ENCODE measurements around the gene PXDC1. TPM values are rescaled to one million over a fixed set of nuclear protein-coding genes. Genes with fewer than 3 reads are reported as not detected.

Gene PXDC1
- total and polyA plus RNA-seq, 4 donors, result 21.0 to 53.8 (median 43.3) TPM

- no peak for TF ChIP-seq CTCF (IDR thresholded peaks at IDR 0.05; ENCODE audit: control extremely low read depth, extremely low read depth)
- peaks cover 0 to 8% (median 4%) of the 10 kb centered on the region in 5 donors for H3K4me1 ChIP-seq (ENCODE audit: control insufficient read depth in 5 of 5, insufficient read depth in 5 of 5, low read length in 5 of 5)
- no peak overlapping the region for H3K4me3 ChIP-seq
- DNase-seq (no peak), ATAC-seq (ENCODE audit: insufficient read depth, low FRiP score) (no peak)
- no peaks in the 10 kb centered on the region for H3K27me3 ChIP-seq (ENCODE audit: control insufficient read depth in 3 of 3, insufficient read depth in 3 of 3, low read length in 2 of 3)
- peaks cover 0 to 45% (median 5%) of the 10 kb centered on the region in 4 donors for H3K36me3 ChIP-seq (ENCODE audit: control insufficient read depth in 4 of 4, insufficient read depth in 4 of 4, low read length in 4 of 4)
- H3K9me3 ChIP-seq (ENCODE audit: control insufficient read depth in 4 of 4, insufficient read depth in 3 of 4, low read length in 3 of 4), result peaks cover 0 to 2% (median 0%) of the 10 kb centered on the region in 4 donors
- 95 to 96% methylated on average over 11 of the region's 11 CpGs for WGBS, 2 donors
- no peak overlapping the region for H3K9ac ChIP-seq (ENCODE audit: insufficient read depth in 1 of 2, low read length in 2 of 2)
- no peak overlapping the region for H3K27ac ChIP-seq (ENCODE audit: low read depth in 1 of 2, low read length in 1 of 2)
Observed at GRCh38 chr6:3727593-3728108, 23.9 kb downstream of the PXDC1 start.

GRCh38 chr6:3727036-3727435, 24.5 kb downstream of the PXDC1 start:
- H3K9me3 ChIP-seq (ENCODE audit: control insufficient read depth in 4 of 4, insufficient read depth in 3 of 4, low read length in 3 of 4), result peaks cover 0 to 2% (median 0%) of the 10 kb centered on the region in 4 donors
- no peak for ATAC-seq (ENCODE audit: insufficient read depth, low FRiP score)
- no peak for DNase-seq
- no peaks in the 10 kb centered on the region for H3K27me3 ChIP-seq (ENCODE audit: control insufficient read depth in 3 of 3, insufficient read depth in 3 of 3, low read length in 2 of 3)
- H3K4me3 ChIP-seq, result no peak overlapping the region
- no peak overlapping the region for H3K27ac ChIP-seq (ENCODE audit: low read depth in 1 of 2, low read length in 1 of 2)
- H3K36me3 ChIP-seq (ENCODE audit: control insufficient read depth in 4 of 4, insufficient read depth in 4 of 4, low read length in 4 of 4), result peaks cover 0 to 46% (median 8%) of the 10 kb centered on the region in 4 donors
- no peak for TF ChIP-seq CTCF (IDR thresholded peaks at IDR 0.05; ENCODE audit: control extremely low read depth, extremely low read depth)
- H3K9ac ChIP-seq (ENCODE audit: insufficient read depth in 1 of 2, low read length in 2 of 2), result no peak overlapping the region
- peaks cover 0 to 8% (median 2%) of the 10 kb centered on the region in 5 donors for H3K4me1 ChIP-seq (ENCODE audit: control insufficient read depth in 5 of 5, insufficient read depth in 5 of 5, low read length in 5 of 5)
- WGBS, 2 donors, result 88 to 93% methylated on average over 5 of the region's 5 CpGs

- DNase-seq (no peak), ATAC-seq (ENCODE audit: insufficient read depth, low FRiP score) (no peak)
- H3K36me3 ChIP-seq (ENCODE audit: control insufficient read depth in 4 of 4, insufficient read depth in 4 of 4, low read length in 4 of 4), result peaks cover 0 to 46% (median 9%) of the 10 kb centered on the region in 4 donors
- H3K27ac ChIP-seq (ENCODE audit: low read depth in 1 of 2, low read length in 1 of 2), result no peak overlapping the region
- no peaks in the 10 kb centered on the region for H3K27me3 ChIP-seq (ENCODE audit: control insufficient read depth in 3 of 3, insufficient read depth in 3 of 3, low read length in 2 of 3)
- TF ChIP-seq CTCF (IDR thresholded peaks at IDR 0.05; ENCODE audit: control extremely low read depth, extremely low read depth), result no peak
- peaks cover 0 to 2% (median 0%) of the 10 kb centered on the region in 4 donors for H3K9me3 ChIP-seq (ENCODE audit: control insufficient read depth in 4 of 4, insufficient read depth in 3 of 4, low read length in 3 of 4)
- 87 to 96% methylated on average over 13 of the region's 13 CpGs for WGBS, 2 donors
- peaks cover 0 to 7% (median 6%) of the 10 kb centered on the region in 5 donors for H3K4me1 ChIP-seq (ENCODE audit: control insufficient read depth in 5 of 5, insufficient read depth in 5 of 5, low read length in 5 of 5)
- H3K9ac ChIP-seq (ENCODE audit: insufficient read depth in 1 of 2, low read length in 2 of 2), result no peak overlapping the region
- no peak overlapping the region for H3K4me3 ChIP-seq
Observed at GRCh38 chr6:3726421-3726820, 25.1 kb downstream of the PXDC1 start.

All from lung (tissue), 12 donors.